ENCODE results near the gene DYRK4.

GRCh38 chr12:4564818-4565217, 2.8 kb downstream of the DYRK4 start:
- no peak for TF ChIP-seq CTCF (conservative IDR thresholded peaks at IDR 0.05; ENCODE audit: low read depth, low read length)
- no peak for TF ChIP-seq EZH2 (IDR thresholded peaks at IDR 0.05; ENCODE audit: borderline replicate concordance, low read depth, low read length, poor library complexity, severe bottlenecking)
